ENCODE results near the gene TLR1.

TLR1 gene, protein sequence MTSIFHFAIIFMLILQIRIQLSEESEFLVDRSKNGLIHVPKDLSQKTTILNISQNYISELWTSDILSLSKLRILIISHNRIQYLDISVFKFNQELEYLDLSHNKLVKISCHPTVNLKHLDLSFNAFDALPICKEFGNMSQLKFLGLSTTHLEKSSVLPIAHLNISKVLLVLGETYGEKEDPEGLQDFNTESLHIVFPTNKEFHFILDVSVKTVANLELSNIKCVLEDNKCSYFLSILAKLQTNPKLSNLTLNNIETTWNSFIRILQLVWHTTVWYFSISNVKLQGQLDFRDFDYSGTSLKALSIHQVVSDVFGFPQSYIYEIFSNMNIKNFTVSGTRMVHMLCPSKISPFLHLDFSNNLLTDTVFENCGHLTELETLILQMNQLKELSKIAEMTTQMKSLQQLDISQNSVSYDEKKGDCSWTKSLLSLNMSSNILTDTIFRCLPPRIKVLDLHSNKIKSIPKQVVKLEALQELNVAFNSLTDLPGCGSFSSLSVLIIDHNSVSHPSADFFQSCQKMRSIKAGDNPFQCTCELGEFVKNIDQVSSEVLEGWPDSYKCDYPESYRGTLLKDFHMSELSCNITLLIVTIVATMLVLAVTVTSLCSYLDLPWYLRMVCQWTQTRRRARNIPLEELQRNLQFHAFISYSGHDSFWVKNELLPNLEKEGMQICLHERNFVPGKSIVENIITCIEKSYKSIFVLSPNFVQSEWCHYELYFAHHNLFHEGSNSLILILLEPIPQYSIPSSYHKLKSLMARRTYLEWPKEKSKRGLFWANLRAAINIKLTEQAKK

DNA sequence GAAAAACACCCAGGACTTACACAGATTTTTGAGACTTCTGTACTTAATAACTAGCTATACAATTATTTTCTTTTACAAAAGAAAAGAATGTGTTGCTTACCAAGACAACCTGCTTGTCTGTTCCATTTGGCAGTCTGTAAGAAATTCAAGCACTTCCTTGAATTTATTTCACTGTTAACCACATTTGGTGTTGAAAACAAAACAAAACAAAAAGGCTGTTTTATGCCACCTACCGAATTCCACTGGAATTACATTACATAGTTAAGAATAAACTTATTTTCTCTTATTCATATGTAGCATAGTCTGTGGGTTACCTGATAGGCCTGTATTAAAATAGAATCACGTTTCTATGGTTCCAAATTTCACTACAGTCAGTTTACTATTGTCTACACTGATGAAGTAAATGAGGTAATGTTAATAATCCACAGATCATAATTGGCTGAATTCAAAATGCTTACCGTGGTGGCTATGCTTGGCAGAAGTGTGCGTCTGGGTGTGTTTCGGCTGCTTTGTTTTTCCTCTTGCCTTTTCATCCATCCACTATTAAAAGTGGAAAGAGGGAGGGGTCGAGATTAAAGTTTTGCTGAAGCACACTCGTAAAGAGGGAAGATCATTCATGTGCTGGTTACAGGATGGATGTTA lies at the start of gene TLR1:
TSS of gene TLR1 (minus strand) at position 138 of the 642 bp plus-strand sequence. CDS start 5,960 bp downstream, outside the sequence.
- in situ Hi-C loops (cut with MboI; ENCODE audit: low sequenced_read_pairs), result no loop called here

DNA sequence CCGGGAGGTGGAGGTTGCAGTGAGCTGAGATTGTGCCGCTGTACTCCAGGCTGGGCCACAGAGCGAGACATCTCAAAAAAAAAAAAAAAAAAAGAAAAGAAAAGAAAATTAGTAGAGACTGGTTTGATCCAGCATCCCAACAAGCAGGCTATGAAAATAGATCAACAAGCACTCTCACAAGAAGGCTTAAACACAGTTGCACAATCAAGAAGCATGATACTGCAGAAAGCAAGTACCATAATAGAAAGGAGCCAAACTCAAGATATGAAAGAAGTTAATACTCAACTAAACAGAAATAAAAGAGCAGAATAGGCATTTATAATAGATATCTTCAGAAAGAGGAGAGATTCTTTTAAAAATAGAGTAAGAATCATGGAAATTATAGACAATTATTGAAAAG lies 41.4 kb upstream of the TLR1 start:
- in situ Hi-C loops (cut with MboI; ENCODE audit: low sequenced_read_pairs), result no loop called here

DNA sequence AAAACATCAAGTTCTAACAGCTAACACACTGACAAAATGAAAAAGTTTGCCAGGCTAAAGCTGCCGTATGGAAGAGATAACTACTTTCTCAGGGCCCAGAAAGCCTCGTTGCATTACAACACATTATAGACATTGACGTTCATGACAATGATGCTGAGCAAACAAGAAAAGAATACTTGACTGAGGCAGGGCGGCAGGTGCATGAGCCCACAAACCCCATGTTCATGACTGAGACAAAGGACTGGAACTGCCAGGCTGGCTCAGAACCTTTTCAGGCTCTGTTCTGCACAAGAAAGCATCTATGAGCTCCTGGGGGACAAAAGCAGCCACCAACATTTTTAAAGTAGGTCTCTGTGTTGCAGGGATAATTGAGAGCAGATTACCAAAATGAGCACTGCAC lies 38.4 kb upstream of the TLR1 start:
- in situ Hi-C loops (cut with MboI; ENCODE audit: low sequenced_read_pairs), result no loop called here

DNA sequence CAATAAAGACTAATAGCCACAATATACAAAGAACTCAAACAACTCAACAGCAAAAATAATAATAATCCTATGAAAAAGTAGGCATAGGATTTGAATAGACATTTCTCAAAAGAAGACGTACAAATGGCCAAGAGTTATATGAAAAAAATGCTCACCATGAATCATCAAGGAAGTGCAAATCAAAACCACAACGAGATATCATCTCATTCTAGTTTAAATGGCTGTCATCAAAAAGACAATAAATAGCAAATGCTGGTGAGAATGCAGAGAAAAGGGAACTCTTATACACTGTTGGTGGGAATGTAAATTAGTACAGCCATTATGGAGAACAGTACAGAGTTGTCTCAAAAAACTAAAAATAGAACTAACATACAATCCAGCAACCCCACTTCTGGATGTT lies 33.3 kb upstream of the TLR1 start:
- in situ Hi-C loops (cut with MboI; ENCODE audit: low sequenced_read_pairs), result no loop called here

DNA sequence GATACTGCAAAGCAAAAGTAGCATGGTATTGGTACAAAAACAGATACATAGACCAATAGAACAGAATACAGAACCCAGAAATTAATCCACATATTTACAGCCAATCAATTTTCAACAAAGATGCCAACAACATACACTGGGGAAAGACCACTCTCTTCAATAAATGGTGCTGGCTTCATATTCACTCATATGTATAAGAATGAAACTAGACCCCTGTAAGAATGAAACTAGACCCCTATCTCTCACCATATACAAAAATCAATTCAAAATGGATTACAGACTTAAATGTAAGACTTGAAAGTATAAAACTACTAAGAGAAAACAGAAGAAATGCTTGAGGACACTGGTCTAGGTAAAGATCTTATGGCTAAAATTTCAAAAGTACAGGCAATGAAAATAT lies 32.7 kb upstream of the TLR1 start:
- in situ Hi-C loops (cut with MboI; ENCODE audit: low sequenced_read_pairs), result no loop called here

DNA sequence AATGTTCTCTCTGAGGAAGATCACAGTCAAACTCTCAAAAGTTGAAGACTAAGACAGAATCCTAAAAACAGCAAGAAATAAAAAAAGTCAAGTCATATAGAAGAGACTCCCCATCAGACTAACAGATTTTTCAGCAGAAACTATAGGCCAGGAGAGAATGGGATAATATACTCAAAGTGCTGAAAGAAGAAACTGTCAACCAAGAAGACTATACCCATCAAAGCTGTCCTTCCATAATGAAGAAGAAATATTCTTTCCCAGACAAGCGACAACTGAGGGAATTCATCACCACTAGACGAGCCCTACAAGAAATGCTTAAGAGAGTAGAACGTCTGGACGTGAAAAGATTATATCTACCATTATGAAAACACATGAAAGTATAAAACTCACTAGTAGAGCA lies 30.0 kb upstream of the TLR1 start:
- in situ Hi-C loops (cut with MboI; ENCODE audit: low sequenced_read_pairs), result no loop called here

DNA sequence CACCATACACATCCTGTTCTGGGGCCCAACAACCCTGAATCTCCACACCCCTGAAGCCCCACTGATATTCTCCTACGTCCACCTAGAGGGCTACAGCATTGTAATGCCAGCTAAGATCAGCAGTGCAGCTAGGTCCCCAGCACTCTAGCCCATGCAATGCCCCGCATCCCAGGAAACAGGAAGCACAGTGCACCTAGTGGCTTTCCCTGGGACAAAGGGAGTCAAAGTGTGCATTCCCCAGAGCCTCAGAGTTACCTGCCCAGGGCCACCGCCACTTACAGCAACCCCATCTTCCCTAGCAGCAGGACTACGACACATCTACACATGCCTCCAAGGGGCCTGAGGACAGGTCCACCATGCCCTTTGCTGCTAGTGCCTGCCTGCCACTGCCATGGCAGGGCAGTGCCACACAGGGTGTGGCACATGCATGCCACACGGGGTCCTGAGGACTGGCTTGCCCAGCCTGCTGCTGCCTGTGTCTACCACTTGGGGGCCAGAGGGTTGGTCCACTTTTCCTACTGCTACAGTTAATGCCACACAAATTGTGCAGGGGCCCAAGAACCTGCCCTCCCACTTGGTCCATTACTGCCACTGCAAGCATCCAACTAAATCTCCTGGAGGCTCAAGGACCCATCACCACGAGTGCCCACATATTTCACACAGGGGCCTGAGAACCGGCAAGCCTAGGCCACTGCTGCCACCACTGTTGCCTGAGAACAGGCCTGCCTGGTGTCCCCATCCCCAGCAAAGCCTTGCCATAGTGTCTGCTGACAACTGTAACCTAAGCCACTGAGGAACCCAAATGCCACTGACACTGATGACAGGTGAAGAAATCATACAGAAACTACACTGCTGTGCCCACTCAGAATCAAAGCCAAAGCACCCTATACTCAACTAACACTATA lies 28.3 kb upstream of the TLR1 start:
- in situ Hi-C loops (cut with MboI; ENCODE audit: low sequenced_read_pairs), result no loop called here

DNA sequence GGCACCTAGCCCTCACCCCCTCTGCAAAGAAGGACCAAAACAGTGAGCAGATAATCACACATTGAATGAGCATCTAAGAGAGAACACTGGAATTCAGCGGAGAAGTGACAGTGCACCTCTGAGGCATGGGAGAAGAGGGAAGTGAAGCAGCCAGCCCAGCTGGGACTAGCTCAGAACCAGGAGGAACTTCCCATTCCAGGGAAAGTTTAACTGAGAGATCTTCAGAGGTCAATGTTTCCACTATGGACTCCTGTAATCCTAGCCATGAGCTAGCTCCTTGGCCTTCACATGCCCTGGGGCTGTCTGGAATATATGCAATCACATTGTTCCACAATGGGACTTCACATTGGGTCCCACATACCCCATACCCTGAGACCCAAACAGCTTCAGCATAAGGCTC lies 27.6 kb upstream of the TLR1 start:
- in situ Hi-C loops (cut with MboI; ENCODE audit: low sequenced_read_pairs), result no loop called here

DNA sequence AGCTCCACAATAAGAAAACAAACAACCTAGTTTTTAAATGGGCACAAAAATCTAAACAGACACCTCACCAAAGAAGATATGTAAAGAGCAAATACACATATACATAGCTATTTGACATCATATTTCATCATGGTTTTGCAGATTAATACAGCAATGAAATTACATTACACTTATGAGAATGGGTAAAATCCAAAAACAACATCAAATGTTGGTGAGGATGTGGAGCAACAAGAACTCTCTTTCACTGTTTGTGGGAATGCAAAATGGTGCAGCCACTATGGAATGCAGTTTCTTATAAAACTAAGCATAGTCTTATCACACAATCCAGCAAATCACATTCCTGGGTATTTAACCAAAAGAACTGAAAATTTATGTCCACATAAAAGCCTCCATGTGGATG lies 27.1 kb upstream of the TLR1 start:
- in situ Hi-C loops (cut with MboI; ENCODE audit: low sequenced_read_pairs), result no loop called here

DNA sequence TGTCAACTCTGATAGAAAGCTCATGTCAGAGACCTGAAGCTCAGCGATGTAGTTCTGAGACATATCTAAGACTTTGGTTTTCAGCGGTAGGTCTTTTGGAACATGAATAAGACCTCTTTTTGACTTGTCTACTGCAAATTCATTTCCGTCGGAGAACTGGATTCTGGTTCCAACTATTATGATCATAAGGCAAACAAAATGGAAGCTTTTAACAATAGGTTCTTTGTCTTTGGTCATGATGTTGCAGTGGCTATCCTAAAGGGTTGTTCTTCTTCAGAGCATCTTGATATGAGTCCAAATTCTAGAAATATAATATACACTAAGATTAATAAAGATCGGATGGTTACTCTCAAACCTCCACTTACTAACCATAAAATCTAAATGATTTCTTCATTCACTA lies 24.6 kb upstream of the TLR1 start:
- in situ Hi-C loops (cut with MboI; ENCODE audit: low sequenced_read_pairs), result no loop called here

DNA sequence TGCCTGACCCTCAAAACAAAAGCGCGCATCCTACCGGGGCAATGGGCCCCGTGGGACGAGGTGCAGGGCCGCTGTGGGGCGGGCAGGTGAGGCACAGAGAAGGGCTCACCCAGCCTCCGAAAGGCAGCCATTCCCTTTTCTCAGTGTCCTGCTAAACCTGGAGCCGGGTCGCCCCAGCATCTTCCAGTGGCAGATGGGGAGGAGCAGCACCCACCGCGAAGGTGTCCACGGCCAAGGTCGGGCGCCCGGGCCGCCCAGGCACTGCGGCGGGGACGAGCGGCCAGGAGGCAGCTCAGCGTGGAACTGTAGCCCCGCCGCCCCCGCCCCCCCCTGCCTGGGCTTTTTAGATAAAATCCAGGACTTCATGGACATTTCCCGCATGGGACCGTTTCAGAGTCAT lies 19.2 kb upstream of the TLR1 start:
- in situ Hi-C loops (cut with MboI; ENCODE audit: low sequenced_read_pairs), result no loop called here

DNA sequence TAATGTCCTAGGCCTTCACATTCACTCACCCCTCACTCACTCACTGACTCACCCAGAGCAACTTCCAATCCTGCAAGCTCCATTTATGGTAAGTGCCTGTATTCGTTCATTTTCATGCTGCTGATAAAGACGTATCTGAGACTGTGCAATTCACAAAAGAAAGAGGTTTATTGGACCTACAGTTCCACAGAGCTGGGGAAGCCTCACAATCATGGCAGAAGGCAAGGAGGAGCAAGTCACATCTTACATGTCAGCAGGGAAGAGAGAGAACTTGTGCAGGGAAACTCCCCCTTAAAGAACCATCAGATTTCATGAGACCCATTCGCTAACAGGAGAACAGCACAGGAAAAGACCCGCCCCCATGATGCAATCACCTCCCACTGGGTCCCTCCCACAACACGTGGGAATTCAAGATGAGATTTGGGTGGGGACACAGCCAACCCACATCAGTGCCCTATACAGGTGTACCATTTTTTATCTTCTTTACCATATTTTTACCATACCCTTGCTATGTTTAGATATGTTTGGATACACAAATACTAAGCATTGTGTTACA lies 18.2 kb upstream of the TLR1 start:
- in situ Hi-C loops (cut with MboI; ENCODE audit: low sequenced_read_pairs), result no loop called here

DNA sequence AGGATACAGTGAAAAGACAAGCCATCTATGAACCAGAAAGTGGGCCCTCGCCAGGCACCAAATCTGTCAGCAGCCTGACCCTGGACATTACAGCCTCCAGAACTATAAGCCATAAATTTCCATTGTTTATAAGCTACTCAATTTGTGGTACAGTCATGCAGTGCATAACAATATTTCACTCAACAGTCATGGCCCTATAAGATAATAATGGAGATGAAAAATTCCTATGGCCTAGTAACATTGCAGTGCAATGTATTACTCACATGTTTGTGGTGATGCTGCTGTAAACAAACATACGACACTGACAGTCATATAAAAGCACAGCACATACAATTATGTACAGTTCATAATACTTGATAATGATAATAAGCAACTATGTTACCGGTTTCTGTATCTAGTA lies 17.1 kb upstream of the TLR1 start:
- in situ Hi-C loops (cut with MboI; ENCODE audit: low sequenced_read_pairs), result no loop called here

DNA sequence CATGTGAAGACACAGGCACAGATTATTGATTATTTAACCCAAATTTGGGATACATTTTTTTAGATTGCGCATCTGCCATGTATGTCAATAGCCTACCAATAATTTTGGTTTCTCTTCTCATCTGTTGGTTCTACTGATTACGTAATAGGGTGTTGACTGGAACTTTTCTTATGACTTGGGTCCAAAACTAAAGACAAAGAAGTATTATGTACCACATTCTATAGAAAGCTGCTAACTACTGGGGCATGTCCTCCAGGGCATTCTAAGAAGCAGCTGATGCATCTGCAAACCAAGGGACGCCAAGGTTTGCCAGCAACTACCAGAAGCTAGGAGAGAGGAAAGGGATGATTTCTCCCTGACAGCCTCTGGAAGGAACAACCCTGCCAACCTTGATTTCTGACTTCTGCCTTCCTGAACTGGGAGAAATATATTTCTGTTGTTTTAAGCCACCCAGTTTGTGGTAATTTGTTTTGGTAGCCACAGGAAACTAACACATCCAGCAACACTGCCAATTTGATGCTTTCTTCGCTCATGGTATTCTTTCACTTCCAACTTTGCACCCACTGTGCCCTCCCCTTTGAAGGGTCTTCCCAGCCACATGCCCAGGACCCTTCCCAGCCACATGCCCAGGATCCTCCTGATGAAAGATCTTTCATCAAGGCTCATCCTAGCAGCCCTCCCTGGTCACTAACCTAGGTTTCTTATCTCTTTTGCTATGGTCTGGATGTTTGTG lies 15.9 kb upstream of the TLR1 start:
- in situ Hi-C loops (cut with MboI; ENCODE audit: low sequenced_read_pairs), result no loop called here

DNA sequence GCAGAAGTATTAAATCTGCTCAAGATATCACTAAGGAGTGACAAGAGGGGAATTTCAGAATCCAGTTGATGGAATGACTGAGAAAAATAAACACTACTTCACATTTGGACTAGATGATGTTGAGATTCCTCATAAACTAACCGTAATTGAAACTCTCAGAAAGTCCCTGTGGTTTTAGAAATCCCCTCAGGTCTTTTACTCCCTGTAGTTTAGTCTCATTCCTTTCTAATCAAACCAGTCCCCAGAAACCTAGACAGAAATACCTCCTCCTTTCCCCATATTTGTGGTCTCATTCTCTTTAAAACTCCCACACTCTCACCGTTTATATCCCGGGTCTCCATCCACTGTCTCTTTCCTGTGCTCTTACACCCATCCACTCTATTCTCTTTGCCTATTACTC lies 15.0 kb upstream of the TLR1 start:
- in situ Hi-C loops (cut with MboI; ENCODE audit: low sequenced_read_pairs), result no loop called here

DNA sequence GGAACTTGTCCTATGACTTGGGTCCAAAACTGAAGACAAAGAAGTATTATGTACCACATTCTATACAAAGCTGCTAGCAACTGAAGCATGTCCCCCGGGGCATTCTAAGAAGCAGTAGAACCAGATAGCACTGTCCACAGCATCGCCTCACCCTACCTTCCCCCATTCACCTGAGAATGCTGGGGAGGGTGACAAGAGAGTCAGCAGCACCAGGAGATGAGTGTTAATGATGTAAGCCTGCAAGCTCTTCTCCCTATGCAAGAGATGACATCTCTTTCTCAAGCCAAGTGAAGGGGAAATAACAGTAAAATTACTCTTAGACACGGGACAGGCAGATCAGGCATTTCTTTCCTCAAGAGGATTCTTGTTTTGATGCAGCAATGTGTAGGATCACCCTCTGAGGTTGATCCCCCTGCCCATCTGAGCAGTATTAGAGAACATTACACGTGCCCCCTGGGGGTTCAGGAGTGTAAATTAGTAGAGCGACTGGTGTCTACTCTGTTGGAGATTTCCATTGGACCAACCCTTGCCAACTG lies 13.9 kb upstream of the TLR1 start:
- in situ Hi-C loops (cut with MboI; ENCODE audit: low sequenced_read_pairs), result no loop called here

DNA sequence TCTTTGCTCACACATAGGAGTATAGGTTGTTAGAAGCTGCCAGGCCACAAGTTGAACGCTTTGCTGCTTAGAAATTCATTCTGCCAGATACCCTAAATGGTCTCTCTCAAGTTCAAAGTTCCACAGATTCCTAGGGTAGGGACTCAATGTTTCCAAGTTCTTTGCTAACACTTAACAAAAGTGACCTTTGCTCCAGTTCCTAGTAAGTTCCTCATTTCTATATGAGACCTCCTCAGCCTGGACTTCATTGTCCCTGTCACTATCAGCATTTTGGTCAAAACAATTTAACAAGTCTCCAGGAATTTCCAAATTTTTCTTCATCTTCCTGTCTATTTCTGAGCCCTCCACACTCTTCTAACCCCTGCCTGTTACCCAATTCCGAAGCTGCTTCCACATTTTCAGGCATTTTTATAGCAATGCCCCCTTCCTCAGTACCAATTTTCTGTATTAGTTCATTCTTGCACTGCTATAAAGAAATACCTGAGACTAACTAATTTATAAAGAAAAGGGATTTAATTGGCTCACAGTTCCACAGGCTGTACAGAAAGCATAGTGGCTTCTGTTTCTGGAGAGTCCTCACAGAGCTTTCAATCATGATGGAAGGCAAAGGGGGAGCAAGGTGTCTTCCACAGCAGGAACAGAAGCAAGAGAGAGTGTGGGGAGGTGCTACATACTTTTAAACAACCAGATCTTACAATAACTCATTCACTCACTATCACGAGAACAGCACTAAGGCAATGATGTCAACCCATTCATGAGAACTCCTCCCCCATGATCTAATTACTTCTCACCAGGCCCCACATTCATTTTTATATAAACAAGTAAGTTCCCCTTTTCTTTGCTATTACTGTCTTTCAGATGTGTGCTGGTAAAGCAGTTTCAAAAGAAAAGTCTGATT lies 11.5 kb upstream of the TLR1 start:
- in situ Hi-C loops (cut with MboI; ENCODE audit: low sequenced_read_pairs), result no loop called here

DNA sequence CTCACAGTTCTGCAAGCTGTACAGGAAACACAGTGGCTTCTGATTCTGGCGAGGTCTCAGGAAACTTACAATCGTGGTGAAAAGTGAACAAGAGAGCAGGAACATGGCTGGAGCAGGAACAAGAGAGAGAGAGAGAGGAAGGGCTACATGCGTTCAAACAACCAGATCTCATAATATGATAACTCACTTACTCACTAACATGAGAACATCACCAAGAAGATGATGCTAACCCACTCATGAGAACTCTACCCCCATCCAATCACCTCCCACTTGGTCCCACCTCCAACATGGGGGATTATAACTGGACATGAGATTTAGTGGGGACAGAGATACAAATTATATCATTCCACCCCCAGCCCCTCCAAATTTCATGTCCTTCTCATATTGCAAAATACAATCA lies 9.8 kb upstream of the TLR1 start:
- in situ Hi-C loops (cut with MboI; ENCODE audit: low sequenced_read_pairs), result no loop called here

DNA sequence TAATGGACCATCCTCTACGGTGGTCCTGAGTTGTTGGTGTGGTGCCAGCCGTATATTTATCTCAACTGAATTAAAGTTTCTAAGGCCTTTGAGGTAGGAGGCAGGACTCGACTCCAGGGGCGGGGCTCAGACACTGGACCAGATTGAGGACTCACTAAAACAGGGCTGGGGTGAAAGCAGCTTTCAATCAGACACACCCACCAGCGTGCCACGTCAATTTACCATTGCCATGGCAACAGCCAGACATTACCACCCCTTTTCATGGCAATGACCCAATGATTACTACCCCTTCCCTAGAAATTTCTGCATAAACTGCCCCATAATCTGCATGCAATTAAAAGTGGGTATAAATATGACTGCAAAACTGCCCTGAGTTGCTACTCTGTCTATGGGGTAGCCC lies 6.7 kb upstream of the TLR1 start:
- in situ Hi-C loops (cut with MboI; ENCODE audit: low sequenced_read_pairs), result no loop called here

Measured in HL-60/S4 treated with retinoic acid at 250 ng/mL for 4 days and 3 days (cell line).